Hepatocyte (in vitro differentiated cells): ENCODE results near the gene ACSL5.

ENCODE experiments used
- EZH2 ChIP-seq: fragments of 200-600 bp; sonication (generic); IDR thresholded peaks from 2 replicates; pipeline ENCODE4 v1.6.1; 2016; ENCODE audit warnings: antibody characterized with exemption, mild to moderate bottlenecking, borderline replicate concordance
- EZH2phosphoT487 ChIP-seq: fragments of 200-600 bp; sonication (generic); IDR thresholded peaks from one replicate; pipeline ENCODE4 v1.6.1; 2018; ENCODE audit warnings: antibody characterized with exemption, mild to moderate bottlenecking, low read depth, moderate library complexity; ENCODE audit not compliant: unreplicated experiment, severe bottlenecking
- TF ChIP-seq, protein P1 (sequence below): fragments of 200-600 bp; sonication (generic); IDR thresholded peaks from 2 replicates; pipeline ENCODE4 v1.5.1; 2016; ENCODE audit warnings: antibody characterized with exemption, mild to moderate bottlenecking; ENCODE audit not compliant: poor library complexity

DNA sequence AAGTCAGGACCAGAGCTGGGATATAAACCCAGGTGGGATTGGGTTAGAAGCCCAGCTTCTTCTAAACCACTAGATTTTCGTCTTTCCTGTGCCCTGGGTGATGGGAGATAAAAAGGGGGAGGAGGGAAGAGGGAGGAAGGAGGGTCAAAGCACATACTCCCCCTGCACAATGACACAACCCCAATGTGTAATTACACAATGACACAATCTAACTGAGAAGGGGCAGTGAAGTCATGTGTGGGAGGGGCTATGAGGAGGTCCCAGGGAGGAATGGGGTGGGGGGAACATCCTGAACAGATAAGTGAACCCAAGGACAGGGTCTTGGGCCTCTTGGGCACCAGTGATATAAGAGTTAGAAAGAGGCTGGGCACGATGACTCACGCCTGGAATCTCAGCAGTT lies 46.2 kb upstream of the ACSL5 start:
- TF ChIP-seq EZH2 (no peak), EZH2phosphoT487 (no peak)
- TF ChIP-seq, protein P1, sequence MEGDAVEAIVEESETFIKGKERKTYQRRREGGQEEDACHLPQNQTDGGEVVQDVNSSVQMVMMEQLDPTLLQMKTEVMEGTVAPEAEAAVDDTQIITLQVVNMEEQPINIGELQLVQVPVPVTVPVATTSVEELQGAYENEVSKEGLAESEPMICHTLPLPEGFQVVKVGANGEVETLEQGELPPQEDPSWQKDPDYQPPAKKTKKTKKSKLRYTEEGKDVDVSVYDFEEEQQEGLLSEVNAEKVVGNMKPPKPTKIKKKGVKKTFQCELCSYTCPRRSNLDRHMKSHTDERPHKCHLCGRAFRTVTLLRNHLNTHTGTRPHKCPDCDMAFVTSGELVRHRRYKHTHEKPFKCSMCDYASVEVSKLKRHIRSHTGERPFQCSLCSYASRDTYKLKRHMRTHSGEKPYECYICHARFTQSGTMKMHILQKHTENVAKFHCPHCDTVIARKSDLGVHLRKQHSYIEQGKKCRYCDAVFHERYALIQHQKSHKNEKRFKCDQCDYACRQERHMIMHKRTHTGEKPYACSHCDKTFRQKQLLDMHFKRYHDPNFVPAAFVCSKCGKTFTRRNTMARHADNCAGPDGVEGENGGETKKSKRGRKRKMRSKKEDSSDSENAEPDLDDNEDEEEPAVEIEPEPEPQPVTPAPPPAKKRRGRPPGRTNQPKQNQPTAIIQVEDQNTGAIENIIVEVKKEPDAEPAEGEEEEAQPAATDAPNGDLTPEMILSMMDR = no peak
